Immature natural killer cell (primary cell): ENCODE data around the gene GALNT18. TPM values are rescaled to one million over a fixed set of nuclear protein-coding genes. Genes with fewer than 3 reads are reported as not detected.

Source experiments
- DNase-seq, 3 donors: peaks; one replicate each; pipeline ENCODE4 v3.0.0; 2022; ENCODE audit warnings: mixed read lengths in 1 of 3
- H3K27ac Mint-ChIP-seq, 6 donors: one replicate each; pipeline ENCODE4 v1.8.0; 2020; ENCODE audit warnings: mixed read lengths in 6 of 6, mild to moderate bottlenecking in 5 of 6, inconsistent platforms in 4 of 6, moderate library complexity in 3 of 6
- H3K27me3 Mint-ChIP-seq, 3 donors: one replicate each; pipeline ENCODE4 v1.8.0; 2020 to 2021; ENCODE audit warnings: low read depth in 3 of 3, mild to moderate bottlenecking in 3 of 3, mixed read lengths in 3 of 3, moderate library complexity in 3 of 3, inconsistent platforms in 1 of 3
- H3K36me3 Mint-ChIP-seq, 3 donors: one replicate each; pipeline ENCODE4 v1.8.0; 2020; ENCODE audit warnings: mixed read lengths in 3 of 3, inconsistent platforms in 2 of 3, mild to moderate bottlenecking in 2 of 3
- H3K4me1 Mint-ChIP-seq, 2 donors: one replicate each; pipeline ENCODE4 v1.8.0; 2020; ENCODE audit warnings: inconsistent platforms in 2 of 2, mild to moderate bottlenecking in 2 of 2, mixed read lengths in 2 of 2, moderate library complexity in 1 of 2
- H3K4me3 Mint-ChIP-seq, 5 donors: one replicate each; pipeline ENCODE4 v1.8.0; 2020; ENCODE audit warnings: mild to moderate bottlenecking in 5 of 5, mixed read lengths in 5 of 5, inconsistent platforms in 3 of 5, moderate library complexity in 3 of 5
- H3K9me3 Mint-ChIP-seq, 6 donors: one replicate each; pipeline ENCODE4 v1.8.0; 2020; ENCODE audit warnings: mild to moderate bottlenecking in 6 of 6, mixed read lengths in 6 of 6, inconsistent platforms in 4 of 6, moderate library complexity in 3 of 6
- polyA plus RNA-seq, 3 donors: library from polyadenylated mRNA; unstranded; fragments of 300-500 nt; fragmentation: Illumina TruSeq; gene quantifications; one replicate each; pipeline ENCODE4 v1.2.3, GENCODE V29; 2021

Gene GALNT18
- polyA plus RNA-seq, 3 donors from 2014 or later = 0.10 to 0.93 TPM; not detected in 1

DNA sequence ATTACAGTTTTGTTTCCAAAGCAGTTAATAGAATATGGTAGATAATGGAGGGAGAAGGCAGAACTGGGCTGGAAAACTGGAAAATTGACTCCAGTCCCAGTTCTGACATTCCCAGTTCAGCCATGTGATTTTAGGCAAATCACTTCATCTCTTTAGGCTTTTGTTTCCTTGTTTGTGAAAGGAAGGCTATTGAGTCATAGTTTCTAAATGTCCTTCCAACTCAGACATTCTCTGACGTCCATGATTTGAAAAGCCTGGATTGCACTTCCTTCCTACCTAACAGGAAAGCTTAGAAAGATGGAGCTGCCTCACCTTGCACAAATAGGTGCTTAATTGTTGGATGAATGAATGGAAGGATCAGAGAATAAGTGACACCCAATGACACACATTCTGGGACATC is 19.8 kb upstream of the GALNT18 start:
- Mint-ChIP-seq H3K4me1 (no peaks in the 10 kb centered on the region), H3K27ac (no peak overlapping the region), H3K27me3 (peaks cover 3 to 21% (median 10%) of the 10 kb centered on the region in 3 donors), H3K4me3 (no peak overlapping the region), H3K36me3 (no peaks in the 10 kb centered on the region), H3K9me3 (peaks cover 0 to 9% (median 5%) of the 10 kb centered on the region in 6 donors)
- no peak for DNase-seq

- no peak for DNase-seq
- H3K27ac Mint-ChIP-seq = no peak overlapping the region
- H3K27me3 Mint-ChIP-seq = peaks cover 3 to 18% (median 8%) of the 10 kb centered on the region in 3 donors
- no peaks in the 10 kb centered on the region for H3K36me3 Mint-ChIP-seq
- H3K4me1 Mint-ChIP-seq = no peaks in the 10 kb centered on the region
- no peak overlapping the region for H3K4me3 Mint-ChIP-seq
- H3K9me3 Mint-ChIP-seq = peaks cover 0 to 9% (median 5%) of the 10 kb centered on the region in 6 donors
Observed at GRCh38 chr11:11640996-11641395, 19.2 kb upstream of the GALNT18 start.

GRCh38 chr11:11640152-11640551 is 18.3 kb upstream of the GALNT18 start:
- peaks cover 3 to 14% (median 6%) of the 10 kb centered on the region in 3 donors for H3K27me3 Mint-ChIP-seq
- DNase-seq = no peak
- no peak overlapping the region for H3K4me3 Mint-ChIP-seq
- H3K9me3 Mint-ChIP-seq = peaks cover 0 to 9% (median 5%) of the 10 kb centered on the region in 6 donors
- H3K27ac Mint-ChIP-seq = no peak overlapping the region
- no peaks in the 10 kb centered on the region for H3K4me1 Mint-ChIP-seq
- H3K36me3 Mint-ChIP-seq = no peaks in the 10 kb centered on the region

DNA sequence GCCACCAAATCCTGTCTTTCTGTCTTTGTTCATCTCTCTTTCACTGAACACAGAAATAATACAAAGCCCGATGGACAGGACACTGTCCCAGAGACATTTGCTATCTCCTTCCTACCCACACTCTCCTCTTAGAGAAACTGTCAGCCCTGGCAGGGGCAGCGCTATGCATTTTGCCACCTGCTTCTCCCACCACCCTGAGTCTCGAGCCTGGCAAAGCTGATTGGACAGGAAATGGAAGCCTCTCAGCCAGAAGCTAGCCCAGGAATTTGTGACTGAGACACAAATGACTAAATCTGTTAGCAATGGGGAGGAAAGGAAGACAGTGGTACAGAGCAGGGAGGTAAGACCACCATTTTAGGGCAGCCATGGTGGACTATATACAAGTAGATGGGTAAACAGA is 14.9 kb upstream of the GALNT18 start:
- no peak for DNase-seq
- H3K4me3 Mint-ChIP-seq = no peak overlapping the region
- peaks cover 0 to 3% (median 0%) of the 10 kb centered on the region in 3 donors for H3K27me3 Mint-ChIP-seq
- no peaks in the 10 kb centered on the region for H3K9me3 Mint-ChIP-seq
- no peaks in the 10 kb centered on the region for H3K36me3 Mint-ChIP-seq
- no peaks in the 10 kb centered on the region for H3K4me1 Mint-ChIP-seq
- no peak overlapping the region for H3K27ac Mint-ChIP-seq

DNA sequence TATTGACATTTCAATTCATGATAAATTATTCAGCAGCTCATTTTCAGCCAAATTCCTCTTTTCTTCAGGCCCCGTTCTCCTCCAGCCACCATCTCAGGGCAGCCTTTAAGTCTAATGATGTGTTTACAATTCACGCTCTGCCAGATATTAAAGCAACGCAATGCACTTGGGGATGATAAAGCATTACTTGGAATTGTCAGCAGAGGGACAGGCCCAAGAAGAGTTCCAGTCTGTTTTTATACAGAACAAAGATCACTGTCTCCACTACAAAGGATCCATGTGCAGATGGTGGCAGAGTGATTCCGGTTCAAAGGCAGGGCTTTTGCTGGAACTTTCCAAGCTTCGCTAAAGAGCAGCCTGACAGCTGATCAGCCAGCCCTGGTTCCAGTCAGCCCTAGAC is 13.6 kb upstream of the GALNT18 start:
- H3K4me1 Mint-ChIP-seq = no peaks in the 10 kb centered on the region
- peaks cover 0 to 3% (median 0%) of the 10 kb centered on the region in 3 donors for H3K27me3 Mint-ChIP-seq
- H3K9me3 Mint-ChIP-seq = no peaks in the 10 kb centered on the region
- no peaks in the 10 kb centered on the region for H3K36me3 Mint-ChIP-seq
- no peak overlapping the region for H3K4me3 Mint-ChIP-seq
- DNase-seq = no peak
- H3K27ac Mint-ChIP-seq = no peak overlapping the region

- Mint-ChIP-seq H3K27me3 (peaks cover 0 to 5% (median 0%) of the 10 kb centered on the region in 3 donors), H3K4me1 (no peaks in the 10 kb centered on the region), H3K27ac (no peak overlapping the region), H3K4me3 (no peak overlapping the region), H3K36me3 (no peaks in the 10 kb centered on the region), H3K9me3 (no peaks in the 10 kb centered on the region)
- no peak for DNase-seq
Observed at GRCh38 chr11:11629368-11629767, 7.6 kb upstream of the GALNT18 start.

- H3K4me3 Mint-ChIP-seq = no peak overlapping the region
- no peak overlapping the region for H3K27ac Mint-ChIP-seq
- no peaks in the 10 kb centered on the region for H3K4me1 Mint-ChIP-seq
- no peak for DNase-seq
- no peaks in the 10 kb centered on the region for H3K9me3 Mint-ChIP-seq
- peaks cover 0 to 5% (median 0%) of the 10 kb centered on the region in 3 donors for H3K27me3 Mint-ChIP-seq
- H3K36me3 Mint-ChIP-seq = no peaks in the 10 kb centered on the region
Observed at GRCh38 chr11:11628651-11629050, 6.8 kb upstream of the GALNT18 start.

- no peak overlapping the region for H3K27ac Mint-ChIP-seq
- H3K4me1 Mint-ChIP-seq = peaks cover 0 to 9% of the 10 kb centered on the region in 2 donors
- no peaks in the 10 kb centered on the region for H3K36me3 Mint-ChIP-seq
- H3K4me3 Mint-ChIP-seq = no peak overlapping the region
- DNase-seq = no peak
- H3K27me3 Mint-ChIP-seq = peaks cover 0 to 7% (median 4%) of the 10 kb centered on the region in 3 donors
- H3K9me3 Mint-ChIP-seq = no peaks in the 10 kb centered on the region
Observed at GRCh38 chr11:11626128-11626527, 4.3 kb upstream of the GALNT18 start.

DNA sequence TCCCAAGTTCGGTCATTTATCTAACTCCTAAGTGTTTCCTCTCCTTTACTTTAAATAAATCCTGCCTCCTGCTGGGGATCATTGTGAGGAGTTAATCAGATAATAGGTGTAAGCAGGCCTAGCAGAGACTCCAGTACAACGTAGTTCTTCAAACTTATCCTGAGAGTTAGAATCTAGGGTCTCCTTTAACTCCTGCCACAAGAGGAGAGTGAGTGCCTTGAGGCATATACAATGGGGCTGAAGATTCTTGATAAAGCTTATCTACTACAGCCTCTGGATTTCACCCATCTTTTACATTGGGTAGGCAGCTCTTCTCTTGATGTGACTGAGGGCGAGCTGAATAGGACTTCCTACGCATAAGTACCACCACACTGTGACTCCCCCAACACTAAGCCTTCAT is 3.1 kb upstream of the GALNT18 start:
- Mint-ChIP-seq H3K4me3 (no peak overlapping the region), H3K9me3 (no peaks in the 10 kb centered on the region), H3K27me3 (peaks cover 0 to 8% (median 4%) of the 10 kb centered on the region in 3 donors)

DNA sequence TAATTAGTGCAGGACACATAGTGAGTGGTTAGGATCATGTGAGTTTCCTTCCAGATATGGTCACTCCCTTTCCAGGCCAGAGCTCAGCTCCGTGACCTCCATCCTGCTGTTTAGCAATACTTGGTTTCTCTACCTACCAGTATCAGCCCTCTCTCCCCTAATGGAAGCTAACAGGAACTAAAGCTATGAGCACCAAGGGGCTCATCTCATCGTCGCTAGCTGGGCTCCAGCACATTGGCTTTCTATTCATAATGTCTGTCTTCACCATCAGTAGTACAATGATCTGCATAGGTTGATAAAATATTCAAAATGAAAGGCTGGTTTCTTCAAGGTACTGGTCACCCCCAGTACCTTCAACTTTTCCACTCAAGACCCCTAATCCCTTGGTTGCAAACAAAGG is 2.4 kb upstream of the GALNT18 start:
- Mint-ChIP-seq H3K27ac (no peak overlapping the region), H3K9me3 (no peaks in the 10 kb centered on the region), H3K4me3 (no peak overlapping the region), H3K4me1 (peaks cover 0 to 17% of the 10 kb centered on the region in 2 donors), H3K36me3 (no peaks in the 10 kb centered on the region), H3K27me3 (peaks cover 4 to 9% (median 4%) of the 10 kb centered on the region in 3 donors)
- DNase-seq = no peak

More for the DNA sequence above, 3.1 kb upstream of the GALNT18 start:
- Mint-ChIP-seq H3K4me1 (peaks cover 0 to 15% of the 10 kb centered on the region in 2 donors), H3K36me3 (no peaks in the 10 kb centered on the region), H3K27ac (no peak overlapping the region)
- no peak for DNase-seq

- peaks cover 9 to 14% (median 11%) of the 10 kb centered on the region in 3 donors for H3K27me3 Mint-ChIP-seq
- H3K4me3 Mint-ChIP-seq = peak overlapping the region; percentile 4 to 53 (median 31)
- H3K27ac Mint-ChIP-seq = no peak overlapping the region
- H3K4me1 Mint-ChIP-seq = peaks cover 0 to 17% of the 10 kb centered on the region in 2 donors
- H3K36me3 Mint-ChIP-seq = peaks cover 0 to 2% (median 2%) of the 10 kb centered on the region in 3 donors
- no peak for DNase-seq
- H3K9me3 Mint-ChIP-seq = no peaks in the 10 kb centered on the region
Observed at GRCh38 chr11:11622772-11623171, 967 bp upstream of the GALNT18 start.

GRCh38 chr11:11622340-11622706 is 518 bp upstream of the GALNT18 start:
- Mint-ChIP-seq H3K27me3 (peaks cover 11 to 14% (median 11%) of the 10 kb centered on the region in 3 donors), H3K4me3 (peak overlapping the region in 2 of 5 donors; percentile 12 to 27), H3K27ac (no peak overlapping the region), H3K36me3 (peaks cover 0 to 4% (median 4%) of the 10 kb centered on the region in 3 donors), H3K9me3 (no peaks in the 10 kb centered on the region), H3K4me1 (peaks cover 0 to 17% of the 10 kb centered on the region in 2 donors)
- no peak for DNase-seq

GRCh38 chr11:11620921-11621572 is 758 bp downstream of the GALNT18 start:
- Mint-ChIP-seq H3K36me3 (peaks cover 0 to 4% (median 4%) of the 10 kb centered on the region in 3 donors), H3K4me1 (peaks cover 0 to 17% of the 10 kb centered on the region in 2 donors), H3K9me3 (no peaks in the 10 kb centered on the region), H3K4me3 (peak overlapping the region; percentile 77 to 87 (median 84)), H3K27ac (no peak overlapping the region), H3K27me3 (peaks cover 11 to 14% (median 11%) of the 10 kb centered on the region in 3 donors)
- peak; percentile 7 to 28 (median 15) for DNase-seq

GRCh38 chr11:11620173-11620920 is 1.5 kb downstream of the GALNT18 start:
- Mint-ChIP-seq H3K36me3 (peaks cover 0 to 4% (median 4%) of the 10 kb centered on the region in 3 donors), H3K27ac (no peak overlapping the region), H3K27me3 (peaks cover 11 to 14% (median 11%) of the 10 kb centered on the region in 3 donors), H3K9me3 (no peaks in the 10 kb centered on the region), H3K4me1 (peaks cover 0 to 17% of the 10 kb centered on the region in 2 donors), H3K4me3 (peak overlapping the region; percentile 76 to 87 (median 84))
- DNase-seq = peak in 1 of 3 donors; percentile 2
